CD4-positive, alpha-beta T cell treated with Interleukin-6 at 100 ng/mL for 8 hours (primary cell): ENCODE data around the gene KCNG4.

Experiments
- DNase-seq: peaks from one replicate; pipeline ENCODE4 v3.0.0-alpha.2; 2020; ENCODE audit warnings: mixed read lengths, low spot score

Gene KCNG4

DNA sequence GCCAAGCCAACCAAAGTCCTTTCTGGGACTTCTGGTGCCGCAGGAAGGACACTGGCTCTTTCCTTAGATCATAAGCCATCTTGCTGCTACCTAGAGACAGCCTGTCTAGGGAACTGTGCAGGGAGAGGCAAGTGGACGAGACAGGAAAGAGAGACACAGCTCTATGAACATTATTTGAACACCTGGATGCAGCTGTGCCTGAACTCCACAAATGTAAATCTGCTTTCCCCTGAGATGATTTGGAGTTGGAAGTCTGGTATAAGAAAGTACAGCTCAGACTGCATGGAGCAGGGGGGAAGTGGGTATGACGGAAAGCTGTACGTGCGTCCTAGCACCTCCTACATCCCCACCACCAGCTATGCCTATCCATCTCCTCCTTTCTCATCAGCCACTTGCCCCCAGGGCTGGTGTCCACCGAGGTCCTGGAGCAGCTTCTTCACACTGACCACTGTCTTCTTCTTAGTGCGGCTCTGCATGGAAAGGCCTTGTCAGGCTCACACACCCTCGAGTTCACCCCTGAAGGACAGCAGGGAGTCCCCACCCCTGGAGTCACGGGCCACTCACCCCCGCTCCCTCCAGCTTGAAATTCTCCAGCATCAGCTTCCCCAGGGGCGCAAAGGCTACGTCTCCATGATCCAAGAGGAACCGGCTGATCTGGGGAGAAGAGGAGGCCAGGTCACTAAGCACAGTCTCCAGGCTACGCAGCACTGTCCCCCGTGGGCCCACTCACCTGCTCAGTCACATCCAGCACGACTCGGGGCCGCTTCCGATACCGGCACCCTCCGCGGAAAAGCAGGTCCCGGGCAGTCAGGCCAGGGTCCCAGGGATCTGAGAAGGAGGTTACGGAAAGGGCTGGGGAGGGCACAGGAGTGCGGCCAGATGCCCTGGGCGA, 56.9 kb downstream of the KCNG4 start:
- no peak for DNase-seq

GRCh38 chr16:84182104-84182503, 57.7 kb downstream of the KCNG4 start:
- DNase-seq = no peak

DNA sequence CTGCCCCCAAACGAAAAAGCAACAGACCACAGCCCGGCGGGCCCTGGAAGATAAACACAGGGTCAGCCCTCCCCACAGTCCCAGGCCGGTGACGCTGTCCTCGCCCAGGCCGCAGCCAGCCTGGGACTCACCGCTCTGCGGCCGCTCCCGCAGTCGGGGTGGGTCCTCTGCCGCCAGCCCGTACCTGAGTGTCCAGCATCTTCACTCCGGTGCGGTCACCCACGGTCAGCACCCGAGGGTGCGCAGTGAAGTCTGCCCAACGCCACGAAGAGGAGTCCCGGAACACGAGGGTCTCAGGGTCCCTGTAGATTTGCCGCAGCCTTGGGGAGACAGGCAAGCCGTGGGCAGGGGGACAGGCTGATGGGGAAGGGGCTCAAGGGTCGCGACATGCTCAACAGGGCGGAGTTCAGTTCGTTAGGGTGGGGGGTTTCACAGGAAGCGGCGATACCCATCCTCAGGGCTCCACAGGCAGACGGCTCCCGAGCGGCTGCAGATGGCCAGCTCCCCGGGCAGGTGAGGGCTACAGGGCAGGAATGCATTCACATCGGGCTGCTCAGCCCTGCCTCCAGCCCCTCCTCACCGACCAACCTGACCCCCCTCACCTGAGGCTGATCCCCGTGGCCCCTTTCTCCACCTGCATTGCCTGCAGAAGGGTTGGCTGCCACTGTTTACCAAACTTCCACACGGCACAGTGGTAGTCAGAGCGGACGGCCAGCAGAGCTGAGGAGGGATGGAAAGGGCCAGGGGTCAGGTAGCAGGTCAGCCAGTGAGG, 58.5 kb downstream of the KCNG4 start:
- DNase-seq = no peak

DNA sequence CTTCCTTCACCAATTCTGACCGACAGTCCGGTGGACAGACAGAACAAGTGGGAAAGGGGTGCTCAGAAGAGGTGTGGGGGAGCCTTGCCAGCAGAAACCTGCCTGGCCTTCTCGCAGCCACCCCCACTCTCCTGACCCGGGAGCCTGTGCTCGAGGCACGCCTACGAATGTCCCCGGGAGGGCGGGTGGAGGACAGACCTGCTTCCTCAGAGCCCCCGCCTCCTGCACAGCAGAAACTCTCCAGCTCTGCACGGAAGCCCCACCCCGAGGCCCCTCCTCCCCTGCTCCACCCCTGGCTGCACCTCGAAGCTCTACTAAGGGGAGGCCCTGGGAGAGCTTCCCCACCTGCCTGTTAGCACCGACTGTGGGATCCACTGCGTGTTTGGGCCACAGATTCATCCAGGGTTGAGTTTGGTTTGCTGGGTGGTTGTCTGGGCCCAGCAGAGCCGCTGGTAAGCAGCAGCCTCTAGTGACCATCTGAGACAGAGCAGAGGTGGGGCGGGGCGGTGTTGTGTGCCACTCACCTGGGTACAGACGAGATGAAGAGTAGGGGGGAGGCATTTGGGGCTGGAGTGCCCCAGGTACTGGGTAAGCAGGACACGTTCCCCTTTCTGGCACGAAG, 59.2 kb downstream of the KCNG4 start:
- DNase-seq = no peak

DNA sequence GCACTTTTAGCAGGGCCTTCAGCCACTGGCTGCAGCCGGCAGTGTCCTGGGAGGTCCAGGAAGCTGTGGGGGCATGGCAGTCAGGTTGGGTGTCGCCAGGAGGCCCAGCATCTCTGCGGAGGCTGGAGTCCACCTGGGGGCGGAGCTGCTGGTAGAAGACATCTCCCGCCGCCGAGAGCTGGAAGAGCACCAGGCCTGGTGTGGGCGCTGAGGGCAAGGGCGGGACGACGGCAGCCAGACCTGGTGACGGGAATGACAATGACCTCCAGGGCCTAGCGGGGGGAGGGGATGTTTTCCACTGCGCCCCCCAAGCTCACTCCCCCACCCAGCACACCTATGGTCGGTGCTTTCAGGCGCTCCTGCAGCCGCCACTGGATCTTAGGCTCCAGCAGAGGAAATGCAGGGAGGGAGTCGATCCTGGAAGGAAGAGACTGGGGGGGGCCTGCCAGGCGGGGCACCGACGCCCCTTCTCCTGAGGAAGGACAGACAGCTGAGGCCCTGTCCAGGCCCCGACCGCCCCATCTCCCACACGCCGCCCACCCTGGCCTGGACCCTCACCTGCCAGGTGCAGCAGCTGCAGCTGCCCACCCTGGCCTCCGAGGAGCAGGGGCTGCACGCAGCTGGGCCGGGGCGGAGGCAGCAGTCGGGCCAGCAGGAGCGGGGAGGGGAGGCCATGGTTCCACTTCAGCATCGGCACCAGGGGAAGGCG, 60.0 kb downstream of the KCNG4 start:
- DNase-seq = no peak

DNA sequence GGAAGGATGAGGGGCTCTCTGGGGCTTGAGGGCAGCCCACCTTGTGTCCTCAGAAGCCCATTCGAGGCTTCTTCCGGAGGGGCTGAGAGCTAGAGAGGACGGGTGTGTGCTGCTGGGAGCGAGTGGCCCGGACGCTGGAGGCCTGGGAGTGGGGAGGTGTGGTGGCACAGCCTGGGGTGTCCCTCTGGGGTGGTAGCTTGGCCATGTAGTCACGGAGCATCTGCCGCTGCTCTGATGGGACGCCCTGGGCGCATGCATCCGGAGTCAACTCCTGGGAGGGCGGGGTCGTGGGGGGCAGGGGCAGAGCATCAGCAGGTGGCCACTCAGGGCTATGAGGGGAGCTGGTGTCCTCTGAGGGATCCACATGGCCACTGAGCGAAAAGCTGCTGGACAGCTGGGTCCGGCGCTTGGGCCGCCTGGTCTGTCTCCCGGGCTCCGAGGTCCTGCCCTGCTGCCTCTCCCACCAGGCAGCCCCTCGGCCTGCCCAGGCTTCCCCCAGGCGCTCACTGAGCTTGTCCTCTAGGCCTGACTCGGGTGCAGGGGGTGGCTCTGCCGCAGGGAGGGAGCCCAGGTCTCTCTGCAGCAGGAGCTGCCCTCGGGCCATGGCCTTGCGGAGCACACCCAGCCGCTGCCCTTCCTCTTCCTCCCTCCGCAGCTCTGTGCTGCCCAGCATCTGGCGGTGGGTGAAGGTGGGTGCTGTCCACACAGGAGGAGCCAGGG, 60.8 kb downstream of the KCNG4 start:
- no peak for DNase-seq

GRCh38 chr16:84178146-84178765, 61.6 kb downstream of the KCNG4 start:
- no peak for DNase-seq

GRCh38 chr16:84177741-84178073, 62.1 kb downstream of the KCNG4 start:
- no peak for DNase-seq

GRCh38 chr16:84176192-84177053, 63.4 kb downstream of the KCNG4 start:
- DNase-seq = no peak

DNA sequence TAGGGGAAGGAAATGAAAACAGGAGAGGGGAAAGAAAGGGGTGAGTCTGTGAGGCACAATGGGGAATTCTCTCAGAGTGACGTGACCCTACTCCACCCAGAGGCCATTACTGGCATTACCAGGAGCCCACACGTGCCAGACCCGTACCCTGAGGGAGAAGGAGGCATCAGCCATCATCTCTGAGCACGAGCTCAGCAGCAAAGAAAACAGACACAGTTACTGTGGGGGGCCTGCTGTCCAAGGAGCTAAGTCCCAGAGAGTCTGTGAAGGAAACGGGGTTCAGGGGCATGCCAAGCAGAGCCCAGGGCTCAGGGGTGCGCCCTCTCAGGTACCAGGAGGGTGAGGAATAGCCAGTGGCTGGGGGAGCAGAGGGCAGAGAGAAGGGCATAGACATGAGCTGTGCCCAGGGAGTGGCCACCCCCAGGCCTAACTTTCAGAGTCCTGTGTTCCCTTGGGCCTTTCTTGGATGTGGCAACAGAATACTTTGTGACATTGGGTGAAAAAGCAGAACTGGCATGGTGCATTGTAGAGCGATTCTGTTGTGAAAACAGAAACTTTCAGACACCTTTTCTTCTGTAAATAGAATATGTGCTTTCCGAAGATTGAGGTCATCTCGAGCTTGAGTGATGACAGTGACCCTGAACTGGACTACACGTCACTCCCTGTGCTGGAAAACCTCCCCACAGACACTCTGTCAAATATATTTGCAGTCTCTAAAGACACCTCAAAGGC, 64.3 kb downstream of the KCNG4 start:
- peak; percentile 36 for DNase-seq

DNA sequence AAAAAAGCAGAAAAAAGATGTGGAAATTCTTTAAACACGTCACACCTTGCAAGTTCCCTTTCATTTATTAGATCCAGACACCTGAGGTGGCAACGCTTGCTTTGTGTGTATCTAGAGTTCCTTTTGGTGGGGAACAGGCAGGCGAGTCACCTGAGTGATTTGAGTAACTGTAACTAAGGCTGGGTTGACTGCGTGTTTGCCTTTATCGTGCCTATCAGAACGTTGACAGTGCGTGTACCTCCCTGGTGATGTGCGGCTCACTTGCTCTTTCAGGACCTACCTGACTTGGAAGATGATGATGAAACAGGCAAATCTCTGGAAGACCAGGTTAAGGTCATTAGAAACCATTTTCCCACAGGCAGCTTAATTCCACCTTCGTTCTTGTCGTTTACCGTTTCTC, 65.4 kb downstream of the KCNG4 start:
- DNase-seq = no peak

GRCh38 chr16:84169765-84170310, 70.0 kb downstream of the KCNG4 start:
- DNase-seq = no peak
